GM19238 (cell line): ENCODE measurements around the gene PKP4.

Experiments
- DNase-seq: peaks from one replicate; pipeline ENCODE4 v3.0.0; 2011; ENCODE audit warnings: low spot score; ENCODE audit not compliant: insufficient read length

PKP4 gene

DNA sequence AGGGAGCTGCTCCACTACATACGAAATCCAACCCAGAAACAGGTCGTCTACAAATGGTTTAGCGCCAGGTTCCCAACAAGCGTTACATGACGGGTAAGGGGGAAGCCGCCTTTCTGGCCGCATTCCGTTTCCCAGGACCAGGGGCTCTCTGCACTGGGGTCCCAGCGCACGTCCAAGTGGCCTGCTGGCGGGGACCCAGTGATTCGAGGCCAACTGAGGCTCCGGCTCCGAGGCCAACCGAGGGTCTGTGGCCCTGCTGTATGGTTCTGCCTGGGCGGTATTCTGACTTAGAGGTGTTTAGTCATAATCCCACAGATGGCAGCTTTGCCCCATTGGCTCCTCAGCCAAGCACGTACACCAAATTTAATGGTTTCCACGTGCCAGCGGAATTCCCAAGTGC, 127.2 kb downstream of the PKP4 start:
- no peak for DNase-seq

DNA sequence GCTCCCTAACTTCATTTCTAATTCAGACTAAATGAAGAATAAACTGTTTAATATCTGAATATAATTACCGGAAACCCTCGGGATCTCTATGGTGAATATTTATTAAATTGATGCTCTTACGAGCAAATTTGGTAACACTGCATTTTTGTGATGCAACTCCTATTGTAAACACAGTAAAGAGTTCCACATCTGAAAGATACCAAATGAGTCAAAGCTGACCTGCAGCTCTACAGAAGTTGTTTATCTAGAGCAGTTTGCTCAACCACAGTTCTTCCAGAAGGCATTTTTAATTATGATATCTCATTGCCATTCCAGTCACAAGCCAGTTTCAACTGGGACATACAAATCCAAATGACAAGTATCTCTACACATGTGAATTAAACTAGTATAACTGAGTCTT, 129.7 kb downstream of the PKP4 start:
- DNase-seq = no peak

DNA sequence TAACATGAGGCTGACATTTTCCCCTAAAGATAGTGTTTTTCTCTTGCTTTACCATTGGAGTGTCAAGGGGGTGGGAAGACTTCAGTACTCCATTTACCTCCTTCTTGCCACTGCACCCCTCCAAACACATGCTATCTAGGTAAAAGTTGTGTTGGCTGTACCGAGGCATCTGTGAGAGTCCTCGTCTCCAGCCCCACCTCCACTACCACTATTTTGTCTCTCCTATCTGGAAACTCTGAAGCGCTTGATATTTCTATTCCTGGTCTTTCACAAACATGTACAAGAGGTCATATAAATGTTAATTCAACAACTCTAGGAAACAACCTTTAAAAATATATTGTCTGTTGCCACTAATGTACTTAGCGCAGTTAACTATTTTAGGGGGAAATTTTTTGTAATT, 132.6 kb downstream of the PKP4 start:
- DNase-seq = no peak

DNA sequence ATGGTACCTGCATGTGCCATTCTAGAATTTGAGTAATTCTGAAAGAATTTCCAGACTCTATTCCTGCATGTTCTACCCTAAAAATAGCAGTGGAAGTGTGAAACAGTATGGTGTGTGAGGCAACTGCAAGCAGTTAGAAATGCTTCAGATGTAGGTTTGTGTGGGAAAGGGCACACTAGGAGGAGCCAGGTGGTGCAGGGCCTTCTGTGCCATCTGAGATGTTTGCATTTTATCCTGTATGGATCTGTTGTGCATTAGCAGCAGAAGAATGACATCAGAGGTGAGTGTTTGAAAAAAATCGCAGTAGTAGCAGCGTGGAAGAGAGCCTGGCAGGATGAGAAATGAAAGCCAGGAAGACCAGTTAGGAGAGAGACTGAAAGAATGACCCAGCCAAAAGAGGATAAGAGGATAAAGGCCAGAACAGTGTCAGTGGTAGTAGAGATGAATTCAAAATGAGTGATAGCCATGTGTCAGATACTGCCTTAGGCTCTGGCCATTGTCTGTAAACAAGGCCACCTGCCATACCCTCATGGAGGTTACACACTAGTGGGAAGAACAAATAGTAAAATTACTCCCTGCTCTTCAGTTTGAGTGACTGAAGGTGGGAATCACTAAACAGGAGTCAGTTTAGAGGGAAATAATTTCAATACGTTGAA, 142.2 kb downstream of the PKP4 start:
- DNase-seq = no peak

DNA sequence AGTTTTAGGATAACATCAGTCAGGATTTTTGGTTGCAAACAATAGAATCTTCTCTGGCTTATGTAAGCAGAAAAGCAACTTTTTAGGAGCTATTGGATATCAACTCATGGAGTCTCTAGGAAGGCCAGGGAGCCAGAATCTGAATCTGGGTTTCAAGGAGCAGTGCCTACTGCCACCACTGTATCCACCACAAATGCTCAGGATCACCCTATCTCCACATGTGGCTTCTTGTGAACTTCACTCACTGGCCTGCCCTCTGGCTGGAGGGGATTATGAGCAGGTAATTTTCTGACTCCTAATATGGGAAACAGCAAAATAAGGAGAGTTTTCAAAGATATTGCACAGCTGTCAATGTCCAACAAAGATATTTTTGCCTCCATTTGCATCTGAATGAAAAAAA, 142.9 kb downstream of the PKP4 start:
- no peak for DNase-seq

DNA sequence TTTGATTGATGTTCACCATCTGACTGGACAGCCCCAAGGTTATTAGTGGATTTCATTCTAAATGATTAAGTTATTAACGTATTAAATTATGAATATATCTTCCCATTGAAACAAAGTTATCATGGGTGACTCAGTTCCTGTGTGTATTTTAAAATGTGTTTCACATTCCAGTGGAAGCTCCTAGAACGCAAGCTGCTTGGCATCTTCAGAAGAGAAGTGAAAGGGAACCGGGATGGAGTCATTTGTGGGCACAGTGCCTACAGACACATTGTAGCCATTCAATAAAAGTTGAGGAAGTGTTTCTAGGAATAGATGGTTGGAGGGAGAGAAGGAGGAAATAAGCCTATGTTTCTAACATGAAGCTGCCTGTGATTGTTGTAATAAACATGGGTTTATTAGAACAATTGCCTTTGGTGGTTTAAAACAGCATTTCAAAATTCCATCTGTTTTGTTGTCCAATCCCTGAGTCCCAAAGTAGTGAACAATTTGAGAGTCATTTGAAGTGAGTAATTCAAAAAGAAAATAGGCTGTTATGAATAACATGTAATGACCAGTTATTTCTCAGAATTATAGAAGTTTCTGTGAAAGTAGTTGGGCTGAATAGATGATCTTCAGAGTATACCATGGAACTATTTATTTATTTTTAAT, 143.5 kb downstream of the PKP4 start:
- no peak for DNase-seq

DNA sequence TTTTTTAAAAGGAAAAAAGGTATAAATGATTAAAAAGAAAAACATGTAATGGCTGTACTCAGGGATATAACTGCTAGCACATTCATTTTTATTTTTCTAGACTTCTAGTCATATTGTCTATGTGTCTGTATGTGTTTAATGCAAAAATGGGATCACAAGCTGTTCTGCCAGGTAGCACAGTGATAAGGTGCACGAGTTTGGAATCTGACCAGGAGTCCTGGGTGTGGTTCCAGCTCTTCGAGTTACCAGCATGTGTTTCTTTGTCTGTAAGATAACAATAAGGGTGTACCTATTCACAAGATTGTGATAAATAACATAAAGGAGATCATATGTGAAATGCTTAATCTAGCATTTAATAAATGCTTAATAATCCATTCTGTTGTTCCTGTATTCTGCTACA, 145.3 kb downstream of the PKP4 start:
- DNase-seq = no peak

DNA sequence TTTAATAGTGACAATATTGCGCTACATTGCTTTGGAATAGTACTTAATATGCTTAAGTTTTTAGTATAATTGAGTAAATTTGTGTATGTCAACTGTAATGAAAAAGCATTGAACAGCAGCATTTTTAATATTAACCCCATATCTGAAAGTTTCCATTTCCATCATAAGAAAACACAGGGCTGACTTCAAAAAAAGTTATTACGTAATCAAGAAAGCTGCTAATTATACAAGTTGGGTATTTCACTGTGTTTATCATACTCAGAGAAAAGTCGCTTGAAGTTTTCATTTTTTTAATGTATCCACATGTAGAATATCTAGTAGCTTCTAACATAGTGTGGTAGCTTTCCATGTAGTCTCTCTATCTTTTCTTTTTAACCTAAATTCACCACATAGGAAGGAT, 146.5 kb downstream of the PKP4 start:
- DNase-seq = no peak

DNA sequence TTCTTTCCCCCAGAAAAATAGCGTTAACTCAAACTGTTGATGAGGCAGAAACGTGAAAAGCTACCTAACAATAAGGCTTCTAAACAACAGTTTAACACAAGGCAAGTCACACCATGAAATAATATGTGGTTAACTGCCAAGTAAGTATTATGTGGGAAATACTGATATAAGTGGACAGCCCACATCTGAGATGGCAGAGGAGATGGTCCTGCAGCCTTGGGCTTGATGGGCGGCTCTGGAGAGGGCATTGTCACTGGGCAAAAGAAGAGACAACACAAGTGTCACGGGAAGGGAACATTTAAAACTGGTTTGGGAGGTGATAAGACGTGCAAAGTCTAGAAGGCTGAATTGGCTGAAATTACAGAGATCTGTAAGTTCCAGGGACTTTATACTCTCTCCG, 147.2 kb downstream of the PKP4 start:
- DNase-seq = no peak

DNA sequence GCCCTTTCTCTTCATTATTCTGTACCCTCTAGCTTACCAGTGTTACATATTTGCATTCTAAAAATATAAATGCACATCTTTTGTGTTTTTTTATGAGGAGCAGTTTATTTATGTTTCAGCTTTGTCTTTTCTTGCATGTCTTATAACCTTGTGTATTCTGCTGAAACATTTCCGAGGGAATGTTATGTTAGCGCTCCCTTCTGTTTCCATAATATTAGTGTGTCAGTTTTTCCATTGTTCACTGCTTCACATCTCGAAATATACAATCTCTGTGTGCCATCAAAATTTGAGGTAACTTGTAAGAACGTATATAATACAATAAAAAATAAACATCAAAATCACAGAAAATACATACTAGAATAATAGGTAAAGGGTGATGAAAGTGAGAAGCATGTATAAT, 153.3 kb downstream of the PKP4 start:
- DNase-seq = no peak

DNA sequence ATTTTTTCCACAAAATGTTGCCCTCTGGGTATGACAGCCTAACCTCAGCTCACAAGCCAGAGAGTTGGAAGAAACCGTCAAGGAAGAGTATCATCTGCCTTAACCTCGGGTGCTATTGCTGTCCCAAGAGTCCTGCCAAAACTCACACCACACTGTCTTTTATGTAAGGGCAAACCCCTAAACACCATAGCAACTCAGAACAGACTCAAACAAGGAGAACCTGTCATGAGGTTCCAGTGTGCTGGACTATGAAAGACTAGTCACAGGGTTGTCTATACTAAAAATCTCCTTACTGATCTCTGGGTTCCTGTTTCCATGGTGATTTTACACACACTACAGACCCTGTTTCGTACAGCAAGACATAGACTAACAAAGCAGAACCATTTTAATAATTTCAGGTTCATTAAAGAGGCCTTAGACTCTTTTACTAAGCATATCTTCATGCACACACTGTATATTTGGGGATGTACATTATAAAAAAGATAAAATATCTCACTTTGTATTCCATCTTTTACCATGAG, 159.8 kb downstream of the PKP4 start:
- DNase-seq = no peak

DNA sequence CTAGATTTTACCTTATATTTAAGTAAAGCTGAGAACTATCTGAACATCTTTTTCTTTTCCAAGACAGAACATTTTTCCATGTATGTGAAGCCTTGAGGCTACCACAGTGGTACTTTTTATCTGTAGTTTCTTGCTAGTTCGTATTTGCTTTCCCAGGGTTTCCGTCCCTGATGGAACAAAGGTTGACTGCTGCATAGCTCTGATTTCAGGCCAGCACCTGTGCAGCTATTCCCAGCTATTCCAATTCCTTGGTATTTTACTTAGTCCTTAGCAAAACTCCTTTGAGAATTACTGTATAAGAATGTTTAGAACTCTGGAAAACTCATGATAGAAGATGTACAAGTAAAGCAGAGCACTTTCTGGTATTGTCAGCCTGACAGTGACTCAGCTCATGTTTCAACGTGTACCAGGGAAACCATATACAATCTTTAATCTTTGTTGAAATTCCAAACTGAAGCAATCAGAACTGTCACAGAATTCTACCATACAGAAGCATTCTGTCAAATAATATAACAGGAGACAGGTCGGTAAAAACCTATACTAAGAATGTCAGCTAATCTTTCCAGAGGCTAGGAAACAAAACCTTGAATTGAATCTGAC, 162.2 kb downstream of the PKP4 start:
- DNase-seq = no peak

DNA sequence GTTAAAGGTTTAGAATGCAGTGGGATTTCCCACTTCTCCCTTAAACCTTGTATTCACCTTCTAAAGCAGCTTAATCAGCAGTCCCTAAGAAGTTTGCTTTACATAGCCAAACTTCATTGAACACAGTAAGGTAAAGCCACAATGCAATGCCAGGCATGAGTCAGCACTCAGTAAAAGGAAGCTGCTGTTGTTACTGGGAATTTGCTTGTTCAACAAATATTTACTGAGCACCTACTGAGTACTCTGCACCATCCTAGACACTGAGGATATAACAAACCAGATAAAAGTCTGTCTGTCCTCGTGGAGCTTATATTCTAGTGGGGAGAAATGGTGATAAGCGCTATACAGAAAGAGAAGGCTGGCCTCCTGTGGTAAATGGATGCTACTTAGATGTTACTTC, 162.7 kb downstream of the PKP4 start:
- no peak for DNase-seq

DNA sequence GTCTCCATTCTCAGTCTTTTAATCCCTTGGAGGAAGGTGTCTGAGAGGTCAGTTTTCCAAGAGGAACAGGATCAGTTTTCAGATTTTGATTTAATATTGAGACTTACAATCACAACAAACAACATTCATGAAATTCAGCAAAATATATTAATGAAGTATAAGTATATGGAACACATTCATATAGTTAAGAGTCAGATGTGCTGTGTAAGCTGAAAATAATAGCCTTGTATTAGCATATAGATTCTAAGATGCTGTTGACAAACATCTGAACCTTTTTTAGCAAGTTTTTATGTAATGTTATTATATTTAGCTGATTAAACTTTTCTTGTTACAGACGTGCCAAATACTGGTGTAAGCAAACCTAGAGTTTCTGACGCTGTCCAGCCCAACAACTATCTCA, 163.9 kb downstream of the PKP4 start:
- DNase-seq = no peak

DNA sequence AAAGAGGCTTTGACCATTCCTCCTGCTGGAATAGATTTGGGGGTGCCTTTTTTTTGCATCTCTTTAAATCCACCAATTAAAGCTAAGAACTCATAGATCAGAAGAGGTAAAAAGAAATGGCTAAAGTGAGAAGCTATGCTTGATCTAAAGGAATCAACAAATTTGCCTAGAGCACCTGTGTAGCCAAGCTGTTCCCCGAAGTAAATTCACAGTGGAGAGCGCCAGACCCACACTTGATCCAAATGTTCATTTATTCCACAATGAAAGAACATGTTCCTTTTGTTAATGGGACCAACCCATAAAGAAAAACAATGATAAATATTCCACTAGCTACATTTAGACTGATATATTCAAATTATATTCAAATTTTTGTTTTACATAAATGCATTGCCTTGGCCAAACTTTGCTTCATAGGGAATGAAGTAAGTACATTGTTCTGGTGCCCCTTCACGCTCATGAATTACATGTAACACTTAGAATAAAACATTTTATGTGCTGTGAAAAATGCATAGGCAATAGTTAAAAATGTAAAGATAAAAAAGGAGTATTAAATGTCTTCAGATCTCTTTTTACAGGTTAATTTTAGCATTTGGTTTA, 167.4 kb downstream of the PKP4 start:
- DNase-seq = no peak

DNA sequence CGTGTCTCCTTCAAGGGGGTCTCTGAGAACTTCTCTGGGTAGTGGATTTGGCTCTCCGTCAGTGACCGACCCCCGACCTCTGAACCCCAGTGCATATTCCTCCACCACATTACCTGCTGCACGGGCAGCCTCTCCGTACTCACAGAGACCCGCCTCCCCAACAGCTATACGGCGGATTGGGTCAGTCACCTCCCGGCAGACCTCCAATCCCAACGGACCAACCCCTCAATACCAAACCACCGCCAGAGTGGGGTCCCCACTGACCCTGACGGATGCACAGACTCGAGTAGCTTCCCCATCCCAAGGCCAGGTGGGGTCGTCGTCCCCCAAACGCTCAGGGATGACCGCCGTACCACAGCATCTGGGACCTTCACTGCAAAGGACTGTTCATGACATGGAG, 168.2 kb downstream of the PKP4 start:
- DNase-seq = no peak

DNA sequence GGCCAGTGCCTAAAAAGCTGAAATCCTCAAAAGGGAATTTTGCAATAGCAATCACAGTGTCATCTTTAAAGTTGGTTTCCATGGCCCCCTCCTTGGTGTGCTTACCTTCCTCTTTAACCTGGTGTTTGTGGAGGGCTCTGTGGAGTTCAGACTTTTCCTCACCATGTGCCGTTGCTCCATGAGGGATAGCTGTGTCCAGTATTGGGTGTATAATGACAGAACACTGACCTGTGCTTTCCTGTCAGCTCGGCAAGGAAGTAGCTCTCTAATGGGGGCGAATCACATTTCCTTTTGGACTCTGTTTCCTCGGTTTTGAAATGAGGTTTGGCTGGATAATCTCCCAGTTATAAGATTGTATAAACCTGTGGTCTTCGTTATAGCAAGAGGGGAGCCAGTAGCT, 172.4 kb downstream of the PKP4 start:
- no peak for DNase-seq

DNA sequence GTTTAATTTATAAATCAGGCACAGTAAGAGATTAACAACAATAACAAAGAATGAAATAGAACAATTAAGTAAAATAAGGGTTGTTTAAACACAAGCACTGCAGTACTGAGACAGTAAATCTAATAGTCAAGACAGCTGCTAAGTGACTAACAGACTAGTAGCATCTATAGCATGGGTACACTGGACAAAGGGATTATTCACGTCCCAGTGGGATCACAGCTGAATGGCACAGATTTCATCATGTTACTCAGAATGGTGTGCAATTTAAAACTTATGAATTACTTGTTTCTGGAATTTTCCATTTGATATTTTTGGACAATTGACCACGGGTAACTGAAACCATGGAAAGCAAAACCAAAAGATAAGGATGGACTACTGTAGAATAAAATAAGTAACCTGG, 176.5 kb downstream of the PKP4 start:
- no peak for DNase-seq

DNA sequence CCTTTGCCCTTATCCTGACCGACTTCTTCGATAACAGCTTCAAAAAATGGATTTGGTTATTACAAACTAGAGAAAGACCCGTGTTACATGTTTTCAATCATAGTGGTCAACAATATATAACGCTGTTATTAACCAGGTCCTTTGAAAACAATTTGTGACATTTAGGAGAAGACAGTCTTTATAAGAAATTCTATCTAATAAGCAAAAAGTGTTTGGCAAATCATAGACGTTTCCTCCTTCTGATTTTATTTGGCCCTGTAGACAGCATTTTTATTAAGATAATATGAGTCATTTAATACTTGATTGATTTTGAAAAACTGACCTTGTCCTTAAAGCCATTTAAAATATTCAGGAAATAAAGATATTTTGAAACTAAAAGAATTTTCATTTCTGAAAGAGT, 177.9 kb downstream of the PKP4 start:
- no peak for DNase-seq

DNA sequence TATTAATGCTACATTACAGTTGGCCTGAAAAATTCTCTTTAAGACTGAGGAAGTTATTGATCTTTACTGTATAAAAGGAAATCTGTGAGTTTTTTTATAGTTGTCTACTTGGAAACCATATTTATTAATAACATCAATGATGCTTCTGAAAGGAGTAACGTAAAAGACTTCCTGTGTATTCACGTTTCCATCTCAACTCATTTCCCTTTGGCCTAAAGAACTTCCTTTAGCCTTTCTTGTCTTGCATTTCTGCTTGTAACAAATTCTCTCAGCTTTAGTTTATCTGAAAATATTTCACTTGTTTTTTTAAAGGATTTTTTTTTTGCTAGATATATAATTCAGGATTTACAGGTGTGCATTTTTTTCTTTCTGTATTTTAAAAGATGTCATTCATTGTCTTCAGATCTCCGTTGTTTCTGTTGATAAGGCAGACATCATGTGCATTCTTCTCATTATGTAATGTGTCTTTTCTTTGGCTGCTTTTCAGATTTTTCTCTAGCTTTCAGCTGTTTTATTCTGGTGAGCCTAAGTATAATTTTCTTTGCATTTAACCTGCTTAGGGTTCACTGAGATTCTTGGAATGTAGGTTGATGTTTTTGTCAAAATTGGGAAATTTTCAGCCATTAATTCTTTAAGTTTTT, 179.3 kb downstream of the PKP4 start:
- no peak for DNase-seq

DNA sequence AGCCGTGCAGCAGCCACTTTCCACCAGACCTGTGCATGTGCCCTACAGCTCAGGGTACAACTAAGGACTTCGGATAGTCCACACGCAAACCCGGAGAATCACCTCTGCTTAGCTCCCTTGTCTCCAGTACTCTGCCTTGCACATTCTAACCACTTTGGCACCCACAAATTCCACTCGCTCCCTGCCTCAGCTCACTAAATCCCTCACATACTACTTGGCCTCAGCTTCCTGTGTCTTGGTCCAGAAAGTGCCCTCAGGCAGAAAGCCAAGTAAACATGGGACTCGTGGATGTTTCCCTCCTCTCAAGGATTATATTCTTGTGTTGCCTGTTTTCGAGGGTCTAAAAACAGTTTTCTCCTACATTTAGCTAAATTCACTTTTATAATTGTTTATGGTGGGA, 180.6 kb downstream of the PKP4 start:
- no peak for DNase-seq

DNA sequence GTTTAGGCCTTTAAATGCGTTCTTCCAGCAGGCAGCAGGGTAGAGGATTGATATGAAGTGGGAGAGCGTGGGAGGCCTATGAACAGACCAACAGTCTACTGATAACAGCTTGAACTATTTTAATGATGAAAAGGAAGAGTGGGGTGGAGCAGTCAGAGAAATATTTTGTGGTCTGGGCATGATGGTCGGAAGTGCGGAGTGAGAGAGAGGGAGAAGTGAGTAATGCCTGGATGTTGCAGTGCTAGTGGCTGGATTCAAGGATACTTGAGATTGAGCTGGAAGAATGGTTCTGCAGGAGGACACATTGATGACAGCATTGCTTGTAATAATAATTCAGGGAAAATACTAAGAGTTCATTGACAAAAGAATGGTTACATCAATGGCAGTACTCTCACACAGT, 187.4 kb downstream of the PKP4 start:
- no peak for DNase-seq
